ENCODE data around the gene SERPINB6.

Gene SERPINB6

DNA sequence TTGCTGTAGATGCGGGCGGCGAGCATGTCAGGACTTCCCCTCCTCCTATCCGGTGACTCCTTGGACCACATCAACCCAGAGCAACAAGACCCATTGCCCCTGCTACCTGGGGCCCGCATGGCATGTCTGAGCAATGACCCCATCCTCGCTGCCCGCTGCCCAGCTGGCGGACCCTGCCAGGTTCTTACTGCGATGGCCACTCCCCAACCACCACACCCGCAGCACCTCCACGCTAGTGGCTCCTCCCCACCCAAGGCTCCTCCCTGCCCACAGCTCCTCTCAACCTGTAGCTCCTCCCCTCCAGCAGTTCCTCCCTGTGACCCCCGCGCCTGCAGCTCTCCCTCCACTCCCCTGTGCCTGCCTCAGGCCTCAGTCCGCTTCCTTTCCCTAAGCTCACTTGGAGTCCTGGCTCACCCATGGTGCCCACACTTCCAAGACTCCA, 50.7 kb downstream of the SERPINB6 start:
- in situ Hi-C loops (cut with MboI; ENCODE audit: low pct_unique_long_range_greater_than_20kb, low sequenced_read_pairs, unreplicated experiment) = no loop called here

GRCh38 chr6:2919886-2920285, 51.5 kb downstream of the SERPINB6 start:
- DNase-seq (ENCODE audit: low spot score) = no peak
- in situ Hi-C loops (cut with MboI; ENCODE audit: low pct_unique_long_range_greater_than_20kb, low sequenced_read_pairs, unreplicated experiment) = no loop called here
- no peak for TF ChIP-seq CTCF (IDR thresholded peaks at IDR 0.05; ENCODE audit: extremely low read depth, insufficient read depth, missing control alignments)

More for the DNA sequence above, 50.7 kb downstream of the SERPINB6 start:
- TF ChIP-seq CTCF (IDR thresholded peaks at IDR 0.05; ENCODE audit: extremely low read depth, insufficient read depth, missing control alignments) = no peak
- DNase-seq (ENCODE audit: low spot score) = no peak

GRCh38 chr6:2919401-2919800, 52.0 kb downstream of the SERPINB6 start:
- in situ Hi-C loops (cut with MboI; ENCODE audit: low pct_unique_long_range_greater_than_20kb, low sequenced_read_pairs, unreplicated experiment) = no loop called here
- no peak for TF ChIP-seq CTCF (IDR thresholded peaks at IDR 0.05; ENCODE audit: extremely low read depth, insufficient read depth, missing control alignments)
- no peak for DNase-seq (ENCODE audit: low spot score)

DNA sequence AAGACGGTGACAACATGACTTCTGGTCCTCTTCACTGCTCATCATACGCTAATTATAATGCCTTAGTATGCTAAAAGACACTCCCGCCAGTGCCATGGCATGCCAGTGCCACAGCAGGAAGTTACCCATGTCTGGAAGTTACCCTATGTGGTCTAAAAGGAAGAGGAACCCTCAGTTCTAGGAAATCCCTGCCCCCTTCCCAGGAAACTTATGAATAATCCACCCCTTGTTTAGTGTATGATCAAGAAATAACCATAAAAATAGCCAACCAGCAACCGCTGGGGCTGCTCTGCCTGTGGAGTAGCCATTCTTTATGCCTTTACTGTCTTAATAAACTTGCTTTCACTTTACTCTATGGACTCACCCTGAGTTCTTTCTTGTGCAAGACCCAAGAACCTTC, 52.4 kb downstream of the SERPINB6 start:
- in situ Hi-C loops (cut with MboI; ENCODE audit: low pct_unique_long_range_greater_than_20kb, low sequenced_read_pairs, unreplicated experiment) = no loop called here
- TF ChIP-seq CTCF (IDR thresholded peaks at IDR 0.05; ENCODE audit: extremely low read depth, insufficient read depth, missing control alignments) = no peak

GRCh38 chr6:2917801-2918445, 53.4 kb downstream of the SERPINB6 start:
- DNase-seq (ENCODE audit: low spot score) = no peak
- in situ Hi-C loops (cut with MboI; ENCODE audit: low pct_unique_long_range_greater_than_20kb, low sequenced_read_pairs, unreplicated experiment) = no loop called here
- no peak for TF ChIP-seq CTCF (IDR thresholded peaks at IDR 0.05; ENCODE audit: extremely low read depth, insufficient read depth, missing control alignments)

More for the DNA sequence above, 52.4 kb downstream of the SERPINB6 start:
- no peak for DNase-seq (ENCODE audit: low spot score)

GRCh38 chr6:2917065-2917464, 54.3 kb downstream of the SERPINB6 start:
- DNase-seq (ENCODE audit: low spot score) = no peak
- TF ChIP-seq CTCF (IDR thresholded peaks at IDR 0.05; ENCODE audit: extremely low read depth, insufficient read depth, missing control alignments) = no peak
- in situ Hi-C loops (cut with MboI; ENCODE audit: low pct_unique_long_range_greater_than_20kb, low sequenced_read_pairs, unreplicated experiment) = no loop called here
